RWPE1 (cell line): Measurements from ENCODE around the gene IL12RB2.

Experiments
- CTCF ChIA-PET: fragments of 350-600 bp; sonication (Branson Sonifier 250); formaldehyde crosslinking; extraction: SDS; loops from one replicate; lab custom pipeline; 2021; lab: Yijun Ruan, JAX
- POLR2A ChIA-PET: fragments of 400-600 bp; formaldehyde crosslinking; extraction: SDS; loops from one replicate; lab custom pipeline; 2020; ENCODE audit warnings: antibody characterized with exemption; ENCODE audit not compliant: low non-redundant PET; lab: Yijun Ruan, JAX
- DNase-seq: peaks from one replicate; pipeline ENCODE4 v3.0.0; 2012; ENCODE audit warnings: low spot score
- H3K27ac ChIP-seq: fragments of 450-650 bp; 2 replicates; pipeline ENCODE4 v1.5.1; 2017
- TF ChIP-seq, protein P1 (sequence below): fragments of 450-650 bp; conservative IDR thresholded peaks from 2 replicates; pipeline ENCODE4 v1.5.1; 2017; ENCODE audit warnings: low read depth, mild to moderate bottlenecking

The IL12RB2 gene

DNA sequence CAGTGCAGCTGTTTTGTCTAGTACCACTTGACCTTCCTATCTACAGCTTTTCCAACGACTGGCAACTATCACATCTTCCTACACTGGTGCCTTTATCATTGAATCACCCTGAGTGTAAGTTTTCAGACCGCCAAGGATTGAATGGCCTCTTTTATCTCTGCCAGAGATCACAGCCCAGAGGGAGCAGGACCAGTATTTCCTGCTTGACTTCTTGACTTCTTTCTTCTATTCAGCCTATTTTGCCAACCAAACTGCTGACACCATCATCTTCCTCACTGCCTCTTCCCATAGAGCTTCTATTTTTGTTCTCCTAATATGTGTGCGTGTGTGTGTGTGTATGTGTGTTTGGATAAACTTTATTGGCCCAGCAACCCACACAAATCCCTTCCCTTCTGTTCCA is 68.7 kb downstream of the IL12RB2 start:
- TF ChIP-seq, protein P1, sequence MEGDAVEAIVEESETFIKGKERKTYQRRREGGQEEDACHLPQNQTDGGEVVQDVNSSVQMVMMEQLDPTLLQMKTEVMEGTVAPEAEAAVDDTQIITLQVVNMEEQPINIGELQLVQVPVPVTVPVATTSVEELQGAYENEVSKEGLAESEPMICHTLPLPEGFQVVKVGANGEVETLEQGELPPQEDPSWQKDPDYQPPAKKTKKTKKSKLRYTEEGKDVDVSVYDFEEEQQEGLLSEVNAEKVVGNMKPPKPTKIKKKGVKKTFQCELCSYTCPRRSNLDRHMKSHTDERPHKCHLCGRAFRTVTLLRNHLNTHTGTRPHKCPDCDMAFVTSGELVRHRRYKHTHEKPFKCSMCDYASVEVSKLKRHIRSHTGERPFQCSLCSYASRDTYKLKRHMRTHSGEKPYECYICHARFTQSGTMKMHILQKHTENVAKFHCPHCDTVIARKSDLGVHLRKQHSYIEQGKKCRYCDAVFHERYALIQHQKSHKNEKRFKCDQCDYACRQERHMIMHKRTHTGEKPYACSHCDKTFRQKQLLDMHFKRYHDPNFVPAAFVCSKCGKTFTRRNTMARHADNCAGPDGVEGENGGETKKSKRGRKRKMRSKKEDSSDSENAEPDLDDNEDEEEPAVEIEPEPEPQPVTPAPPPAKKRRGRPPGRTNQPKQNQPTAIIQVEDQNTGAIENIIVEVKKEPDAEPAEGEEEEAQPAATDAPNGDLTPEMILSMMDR, result no peak
- no peak overlapping the region for H3K27ac ChIP-seq
- CTCF ChIA-PET, result no interaction called here
- POLR2A ChIA-PET, result no interaction called here
- DNase-seq, result no peak

DNA sequence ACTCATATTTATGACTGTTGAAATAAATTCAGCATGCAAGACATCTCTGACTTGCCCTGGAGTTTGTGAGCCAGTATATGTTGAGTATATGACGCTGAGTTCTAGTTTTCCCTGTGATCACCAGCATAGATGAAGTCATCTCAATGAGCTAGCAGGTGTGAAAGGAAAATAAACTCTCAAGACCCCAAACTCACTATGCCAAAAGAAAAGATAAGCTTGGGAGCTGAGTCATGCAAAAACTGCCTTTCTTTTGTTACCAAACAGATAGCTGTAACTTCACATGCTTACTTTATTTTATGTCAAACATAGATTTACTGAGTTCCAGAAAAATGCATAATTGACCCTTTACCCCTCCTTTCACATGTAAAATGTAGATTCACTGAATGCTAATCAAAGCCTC is 69.6 kb downstream of the IL12RB2 start:
- TF ChIP-seq, protein P1, result no peak
- DNase-seq, result no peak
- CTCF ChIA-PET, result no interaction called here
- H3K27ac ChIP-seq, result no peak overlapping the region
- POLR2A ChIA-PET, result no interaction called here

DNA sequence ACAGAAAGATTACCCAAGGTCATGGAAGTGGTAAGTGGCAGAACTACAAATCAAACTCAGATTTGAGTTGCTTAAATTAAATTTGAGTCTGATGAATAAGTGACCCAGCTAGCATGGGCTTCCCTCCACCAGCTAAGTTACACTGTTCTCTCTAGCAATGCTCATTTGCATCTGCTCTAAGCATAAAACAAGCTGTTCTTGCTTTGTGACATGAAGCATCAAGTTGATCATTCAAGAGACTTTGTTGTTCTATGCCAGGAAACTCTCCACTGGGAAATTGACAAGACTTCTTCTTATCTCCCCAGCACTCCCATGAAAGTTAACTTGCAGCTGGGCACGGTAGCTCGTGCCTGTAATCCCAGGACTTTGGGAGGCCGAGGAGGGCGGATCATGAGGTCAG is 73.5 kb downstream of the IL12RB2 start:
- CTCF ChIA-PET, result no interaction called here

DNA sequence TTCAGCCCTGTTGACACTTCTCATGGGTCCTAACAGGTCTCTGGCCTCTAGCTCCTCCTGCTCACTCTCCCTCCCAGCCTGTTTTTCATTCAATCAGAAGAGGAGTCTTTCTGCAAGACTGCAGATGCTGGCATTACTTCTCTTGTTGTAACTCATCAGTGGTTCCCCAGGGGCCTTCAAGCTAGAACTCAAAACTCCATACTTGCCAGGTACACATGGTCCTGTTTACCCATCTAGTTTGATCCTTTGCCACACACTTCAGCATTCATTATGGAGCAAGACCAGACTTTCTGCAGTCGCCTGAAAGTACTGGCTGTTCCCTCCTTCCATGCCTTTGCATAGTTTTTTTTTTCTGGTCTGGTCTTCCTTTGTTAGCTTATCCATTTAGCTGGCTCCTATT is 74.6 kb downstream of the IL12RB2 start:
- TF ChIP-seq, protein P1, result no peak
- DNase-seq, result no peak
- H3K27ac ChIP-seq, result no peak overlapping the region
- CTCF ChIA-PET, result no interaction called here
- POLR2A ChIA-PET, result no interaction called here

More for the DNA sequence above, 73.5 kb downstream of the IL12RB2 start:
- POLR2A ChIA-PET, result no interaction called here
- TF ChIP-seq, protein P1, result no peak
- DNase-seq, result no peak
- H3K27ac ChIP-seq, result no peak overlapping the region

DNA sequence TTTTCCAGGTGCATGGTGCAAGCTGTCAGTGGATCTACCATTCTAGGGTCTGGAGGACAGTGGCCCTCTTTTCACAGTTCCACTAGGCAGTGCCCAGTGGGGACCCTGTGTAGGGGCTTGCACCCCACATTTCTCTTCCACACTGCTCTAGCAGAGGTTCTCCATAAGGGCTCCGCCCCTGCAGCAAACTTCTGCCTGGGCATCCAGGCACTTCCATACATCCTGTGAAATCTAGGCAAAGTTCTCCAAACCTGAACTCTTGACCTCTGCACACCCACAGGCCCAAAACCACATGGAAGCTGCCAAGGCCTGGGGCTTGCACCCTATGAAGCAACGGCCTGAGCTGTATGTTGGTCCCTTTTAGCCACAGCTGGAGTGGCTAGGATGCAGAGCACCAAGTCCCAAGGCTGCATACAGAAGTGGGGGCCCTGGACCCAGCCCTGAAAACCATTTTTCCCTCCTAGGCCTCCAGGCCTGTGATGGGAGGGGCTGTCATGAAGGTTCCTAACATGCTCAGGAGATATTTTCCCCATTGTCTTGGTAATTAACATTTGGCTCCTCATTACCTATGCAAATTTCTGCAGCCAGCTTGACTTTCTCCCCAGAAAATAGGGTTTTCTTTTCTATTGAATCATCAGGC is 76.4 kb downstream of the IL12RB2 start:
- CTCF ChIA-PET, result no interaction called here

DNA sequence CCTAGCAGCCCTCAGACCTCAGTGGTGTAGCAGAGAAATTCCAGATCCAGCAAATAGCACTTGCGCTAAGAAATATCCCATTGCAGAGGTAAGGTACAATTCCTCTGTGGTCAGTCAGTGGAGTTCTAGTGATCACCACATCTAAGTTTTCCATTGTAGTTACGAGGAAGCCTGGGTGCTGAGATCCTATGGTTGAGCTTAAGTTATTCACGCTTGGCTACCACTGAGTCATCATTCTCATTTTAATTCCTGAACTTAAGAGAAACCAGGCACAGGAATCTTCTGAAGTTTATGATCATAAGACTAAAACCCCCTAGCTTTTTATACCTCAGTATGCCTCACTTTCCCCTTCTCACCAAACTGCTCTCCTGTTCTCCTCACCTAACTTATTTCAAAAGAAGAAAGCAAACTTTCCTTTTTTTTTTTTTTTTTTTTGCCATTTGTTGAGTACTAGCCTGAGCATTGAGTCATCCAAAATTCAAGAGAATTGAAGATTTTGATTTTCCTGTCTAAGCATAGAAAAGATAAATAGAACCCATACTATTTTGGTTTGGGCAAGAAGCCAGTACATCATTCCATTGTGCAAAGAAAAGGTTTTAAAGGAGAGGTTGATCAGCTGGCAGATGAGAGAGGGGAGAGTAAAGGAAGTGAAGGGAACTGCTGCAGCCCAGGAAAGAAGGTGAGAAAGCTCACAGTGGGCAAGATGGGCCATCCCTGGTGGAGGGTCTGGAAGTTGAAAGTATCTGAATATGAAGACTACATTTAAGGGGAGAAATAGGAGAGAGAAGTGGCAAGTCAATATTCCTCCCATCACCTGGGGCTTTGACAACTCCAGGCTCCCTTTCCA is 82.6 kb downstream of the IL12RB2 start:
- no peak overlapping the region for H3K27ac ChIP-seq
- POLR2A ChIA-PET, result interaction anchor here (0.6 kb wide), 1 partner anchor 34 kb away, joined by 5 read pairs; no protein-coding TSS in a partner anchor
- peak; percentile 28 for DNase-seq

More for the DNA sequence above, 76.4 kb downstream of the IL12RB2 start:
- H3K27ac ChIP-seq, result no peak overlapping the region
- TF ChIP-seq, protein P1, result no peak
- DNase-seq, result no peak
- POLR2A ChIA-PET, result no interaction called here

More for the DNA sequence above, 82.6 kb downstream of the IL12RB2 start:
- CTCF ChIA-PET, result no interaction called here
- TF ChIP-seq, protein P1, result no peak
